Fibroblast of the aortic adventitia (primary cell): ENCODE results near the gene CD14. TPM values are rescaled to one million over a fixed set of nuclear protein-coding genes. Genes with fewer than 3 reads are reported as not detected.
A peak's percentile ranks its signal among the peaks of the same experiment; 100 is the strongest.

Source experiments
- DNase-seq: peaks from one replicate; pipeline ENCODE4 v3.0.0-alpha.2; 2010; ENCODE audit warnings: low read depth
- H3K4me3 ChIP-seq: 2 replicates; pipeline ENCODE4 v1.5.1; 2011; ENCODE audit warnings: low read depth, mild to moderate bottlenecking, control low read depth, low read length, moderate library complexity
- total RNA-seq: library from RNA; depleted of rRNA; stranded (reverse); fragments of >200 nt; gene quantifications from 2 replicates; pipeline ENCODE4 v1.2.3, GENCODE V29; 2012; ENCODE audit warnings: low replicate concordance
- TF ChIP-seq, protein P1 (sequence below): IDR thresholded peaks from 2 replicates; pipeline ENCODE4 v1.5.1; 2011; ENCODE audit warnings: mild to moderate bottlenecking, low read length, control low read depth, inconsistent platforms; ENCODE audit not compliant: insufficient read depth

CD14 gene
- total RNA-seq, 1 donor = 0.36 TPM

DNA sequence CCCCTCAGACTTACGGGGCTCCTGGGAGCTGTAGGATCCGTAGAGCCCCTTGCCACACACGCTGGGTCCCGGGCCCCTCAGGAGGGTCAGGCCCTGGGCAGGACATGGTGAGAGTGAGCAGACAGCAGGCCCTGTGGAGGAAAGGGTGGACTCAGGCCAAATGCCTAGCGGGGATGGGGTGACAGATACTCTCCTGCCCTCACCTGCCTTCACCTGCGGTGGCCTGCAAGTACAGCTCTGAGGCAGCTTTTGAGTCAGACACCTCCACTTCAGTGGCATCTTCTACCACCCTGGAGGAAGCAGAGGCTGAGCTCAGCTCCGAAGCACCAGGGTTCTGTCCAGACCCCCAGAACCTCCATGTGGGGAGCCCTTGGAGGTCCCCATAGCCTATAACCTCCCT is 42.1 kb downstream of the CD14 start:
- TF ChIP-seq, protein P1, sequence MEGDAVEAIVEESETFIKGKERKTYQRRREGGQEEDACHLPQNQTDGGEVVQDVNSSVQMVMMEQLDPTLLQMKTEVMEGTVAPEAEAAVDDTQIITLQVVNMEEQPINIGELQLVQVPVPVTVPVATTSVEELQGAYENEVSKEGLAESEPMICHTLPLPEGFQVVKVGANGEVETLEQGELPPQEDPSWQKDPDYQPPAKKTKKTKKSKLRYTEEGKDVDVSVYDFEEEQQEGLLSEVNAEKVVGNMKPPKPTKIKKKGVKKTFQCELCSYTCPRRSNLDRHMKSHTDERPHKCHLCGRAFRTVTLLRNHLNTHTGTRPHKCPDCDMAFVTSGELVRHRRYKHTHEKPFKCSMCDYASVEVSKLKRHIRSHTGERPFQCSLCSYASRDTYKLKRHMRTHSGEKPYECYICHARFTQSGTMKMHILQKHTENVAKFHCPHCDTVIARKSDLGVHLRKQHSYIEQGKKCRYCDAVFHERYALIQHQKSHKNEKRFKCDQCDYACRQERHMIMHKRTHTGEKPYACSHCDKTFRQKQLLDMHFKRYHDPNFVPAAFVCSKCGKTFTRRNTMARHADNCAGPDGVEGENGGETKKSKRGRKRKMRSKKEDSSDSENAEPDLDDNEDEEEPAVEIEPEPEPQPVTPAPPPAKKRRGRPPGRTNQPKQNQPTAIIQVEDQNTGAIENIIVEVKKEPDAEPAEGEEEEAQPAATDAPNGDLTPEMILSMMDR = no peak
- H3K4me3 ChIP-seq = no peak overlapping the region
- DNase-seq = no peak

DNA sequence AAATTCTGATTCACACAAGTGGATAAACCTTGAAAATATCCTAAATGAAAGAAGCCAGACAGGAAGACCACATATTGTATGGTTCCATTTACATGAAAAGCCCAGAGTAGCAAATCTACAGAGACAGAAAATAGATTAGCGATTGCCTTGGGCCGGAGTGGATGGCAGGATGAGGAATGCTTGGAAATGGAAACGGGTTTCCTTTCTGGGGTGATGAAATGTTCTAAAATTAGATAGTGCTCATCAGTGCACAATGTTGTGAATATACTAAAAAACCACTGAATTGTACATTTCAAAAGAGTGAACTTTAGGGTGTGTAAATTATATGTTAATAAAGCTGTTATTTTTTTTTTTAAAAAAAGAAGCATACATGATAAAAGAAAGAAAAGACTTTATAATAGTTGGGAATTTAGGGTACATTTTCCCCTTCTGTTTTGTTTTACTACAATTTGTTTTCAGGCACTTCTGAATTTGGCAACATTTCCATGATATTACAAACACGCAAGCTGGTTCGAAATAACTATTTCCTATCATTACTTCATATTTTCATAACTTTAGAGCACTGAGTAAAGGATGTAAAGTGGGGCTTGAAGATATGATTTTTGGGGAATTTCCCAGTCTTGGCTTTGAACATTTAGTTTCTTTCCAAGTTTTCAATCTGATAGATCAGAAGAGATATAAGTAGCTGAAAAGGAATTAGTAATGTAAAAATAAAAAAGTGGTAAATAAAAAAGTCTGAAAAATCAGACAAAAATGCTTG is 44.5 kb downstream of the CD14 start:
- DNase-seq = peak; percentile 82
- TF ChIP-seq, protein P1 = no peak
- H3K4me3 ChIP-seq = no peak overlapping the region

DNA sequence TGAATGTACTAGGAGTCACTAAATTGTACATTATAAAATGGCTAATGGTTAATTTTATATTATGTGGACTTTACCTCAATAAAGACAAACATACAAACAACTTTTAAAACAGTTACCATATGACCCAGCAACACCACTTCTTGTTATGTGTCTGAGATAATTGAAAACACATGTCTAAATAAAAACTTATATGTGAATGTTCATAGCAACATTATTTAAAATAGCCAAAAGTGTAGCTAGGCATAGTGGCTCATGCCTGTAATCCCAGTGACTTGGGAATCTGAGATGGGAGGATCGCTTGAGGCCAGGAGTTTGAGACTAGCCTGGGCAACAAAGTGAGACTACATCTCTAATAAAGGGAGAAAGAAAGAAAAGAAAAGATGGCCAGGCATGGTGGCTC is 45.5 kb downstream of the CD14 start:
- no peak for DNase-seq
- TF ChIP-seq, protein P1 = no peak
- no peak overlapping the region for H3K4me3 ChIP-seq

Other genes starting within 250 kb of the CD14 start
- 71.1 and 145 TPM in 2 replicates for gene ANKHD1, start 231.3 kb downstream of the CD14 start, total RNA-seq
- 0.74 and 4.7 TPM in 2 replicates for gene EIF4EBP3, start 85.5 kb downstream of the CD14 start, total RNA-seq
- gene SRA1, start 75.7 kb downstream of the CD14 start, total RNA-seq = 29.3 and 29.6 TPM in 2 replicates
- 16.1 and 17.5 TPM in 2 replicates for gene APBB3, start 68.6 kb downstream of the CD14 start, total RNA-seq
- 17.0 and 28.0 TPM in 2 replicates for gene SLC35A4, start 68.3 kb downstream of the CD14 start, total RNA-seq
- 21.1 and 295 TPM in 2 replicates for gene TMCO6, start 6.3 kb upstream of the CD14 start, total RNA-seq
- 32.9 and 40.6 TPM in 2 replicates for gene NDUFA2, start 14.5 kb upstream of the CD14 start, total RNA-seq
- gene IK, start 14.7 kb upstream of the CD14 start, total RNA-seq = 84.2 and 183 TPM in 2 replicates
- 12.8 and 21.9 TPM in 2 replicates for gene WDR55, start 31.7 kb upstream of the CD14 start, total RNA-seq
- gene DND1, start 40.4 kb upstream of the CD14 start, total RNA-seq = 0.18 TPM in 1 of 2 replicates, not detected in the other
- gene HARS1, start 58.2 kb upstream of the CD14 start, total RNA-seq = 52.2 and 62.9 TPM in 2 replicates
- gene HARS2, start 58.3 kb upstream of the CD14 start, total RNA-seq = 22.7 and 39.0 TPM in 2 replicates
- gene ZMAT2, start 67.3 kb upstream of the CD14 start, total RNA-seq = 37.2 and 118 TPM in 2 replicates
- gene PCDHA1, start 153.0 kb upstream of the CD14 start, total RNA-seq = 0.09 TPM in 1 of 2 replicates, not detected in the other
- 0.09 and 0.16 TPM in 2 replicates for gene PCDHA2, start 161.7 kb upstream of the CD14 start, total RNA-seq
- gene PCDHA3, start 167.9 kb upstream of the CD14 start, total RNA-seq = 0.27 and 0.49 TPM in 2 replicates
- 0.09 and 1.1 TPM in 2 replicates for gene PCDHA4, start 173.9 kb upstream of the CD14 start, total RNA-seq
- gene PCDHA5, start 188.4 kb upstream of the CD14 start, total RNA-seq = 0.08 and 0.09 TPM in 2 replicates
- gene PCDHA6, start 194.8 kb upstream of the CD14 start, total RNA-seq = 0.27 and 1.3 TPM in 2 replicates
- 0.18 and 0.41 TPM in 2 replicates for gene PCDHA7, start 201.1 kb upstream of the CD14 start, total RNA-seq
- 0.09 and 0.25 TPM in 2 replicates for gene PCDHA8, start 208.0 kb upstream of the CD14 start, total RNA-seq
- under 0.01 and 0.49 TPM in 2 replicates for gene PCDHA9, start 215.2 kb upstream of the CD14 start, total RNA-seq
- gene PCDHA10, start 222.7 kb upstream of the CD14 start, total RNA-seq = under 0.01 and 0.09 TPM in 2 replicates
- 0.08 and 0.09 TPM in 2 replicates for gene PCDHA11, start 235.8 kb upstream of the CD14 start, total RNA-seq
- gene PCDHA12, start 242.1 kb upstream of the CD14 start, total RNA-seq = 0.09 and 0.33 TPM in 2 replicates
- 0.08 TPM in 1 of 2 replicates, not detected in the other for gene PCDHA13, start 248.9 kb upstream of the CD14 start, total RNA-seq